PFSK-1 (cell line): ENCODE measurements around the gene KCNK3.

ENCODE experiments used
- FOXP2 ChIP-seq: optimal IDR thresholded peaks from 2 replicates; pipeline ENCODE3; 2011; ENCODE audit warnings: borderline replicate concordance, control low read depth, inconsistent platforms; ENCODE audit not compliant: insufficient read depth; ENCODE audit errors: extremely low read length, extremely low read depth
- POLR2AphosphoS5 ChIP-seq: IDR thresholded peaks from 2 replicates; pipeline ENCODE4 v1.6.1; 2012; ENCODE audit warnings: low read depth, mild to moderate bottlenecking, control low read depth, low read length, moderate library complexity
- TAF1 ChIP-seq: IDR thresholded peaks from 2 replicates; pipeline ENCODE4 v1.6.1; 2012; ENCODE audit warnings: low read length, control low read depth, borderline replicate concordance; ENCODE audit not compliant: insufficient read depth
- TF ChIP-seq, protein P1 (sequence below), 2 experiments: IDR thresholded peaks; 2 replicates each; pipeline versions ENCODE4 v1.6.1 to v1.8.0; 2011 to 2012; ENCODE audit warnings: low read depth in 2 of 2, low read length in 2 of 2, control low read depth in 1 of 2, inconsistent platforms in 1 of 2, mild to moderate bottlenecking in 1 of 2, moderate library complexity in 1 of 2; ENCODE audit not compliant: insufficient read depth in 1 of 2

DNA sequence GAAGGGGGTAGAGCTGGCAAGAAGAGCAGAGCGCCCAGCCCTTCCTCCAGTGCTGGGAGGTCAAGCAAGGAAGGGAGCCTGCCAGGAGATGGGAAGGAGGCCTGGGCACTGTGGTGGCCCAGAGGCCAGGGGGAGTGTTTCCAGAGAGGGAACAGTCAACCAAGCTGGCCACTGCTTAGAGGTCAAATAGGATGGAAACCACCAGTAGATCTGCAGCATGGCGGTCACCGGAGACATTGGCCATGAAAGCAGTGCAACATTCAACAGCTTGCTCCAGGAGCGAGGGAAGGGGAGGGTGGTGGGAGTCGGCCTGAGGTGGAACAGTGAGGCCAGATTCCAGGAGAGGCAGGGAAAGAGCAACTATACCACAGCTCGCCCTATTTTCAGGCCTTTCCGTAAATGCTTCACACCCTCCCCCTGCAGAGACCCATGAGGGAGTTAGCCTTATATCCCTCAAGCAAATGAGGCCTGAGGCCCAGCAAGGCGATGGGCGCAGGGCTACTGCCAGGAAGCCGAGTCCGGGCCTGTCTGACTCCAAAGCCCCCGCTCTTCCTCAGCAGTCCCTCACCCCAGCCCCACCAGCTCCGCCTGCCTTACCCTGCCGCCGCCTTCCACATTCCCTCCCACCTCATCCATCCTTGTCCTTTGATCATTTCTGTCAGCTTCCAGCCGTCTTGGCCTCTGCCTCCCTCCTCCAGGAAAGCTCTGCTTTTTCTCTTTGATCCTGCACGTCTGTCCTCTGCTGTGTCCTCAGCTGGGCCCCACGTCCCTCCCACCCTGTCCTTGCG lies 17.0 kb downstream of the KCNK3 start:
- TF ChIP-seq POLR2AphosphoS5 (no peak), TAF1 (no peak), FOXP2 (no peak)
- TF ChIP-seq, protein P1, sequence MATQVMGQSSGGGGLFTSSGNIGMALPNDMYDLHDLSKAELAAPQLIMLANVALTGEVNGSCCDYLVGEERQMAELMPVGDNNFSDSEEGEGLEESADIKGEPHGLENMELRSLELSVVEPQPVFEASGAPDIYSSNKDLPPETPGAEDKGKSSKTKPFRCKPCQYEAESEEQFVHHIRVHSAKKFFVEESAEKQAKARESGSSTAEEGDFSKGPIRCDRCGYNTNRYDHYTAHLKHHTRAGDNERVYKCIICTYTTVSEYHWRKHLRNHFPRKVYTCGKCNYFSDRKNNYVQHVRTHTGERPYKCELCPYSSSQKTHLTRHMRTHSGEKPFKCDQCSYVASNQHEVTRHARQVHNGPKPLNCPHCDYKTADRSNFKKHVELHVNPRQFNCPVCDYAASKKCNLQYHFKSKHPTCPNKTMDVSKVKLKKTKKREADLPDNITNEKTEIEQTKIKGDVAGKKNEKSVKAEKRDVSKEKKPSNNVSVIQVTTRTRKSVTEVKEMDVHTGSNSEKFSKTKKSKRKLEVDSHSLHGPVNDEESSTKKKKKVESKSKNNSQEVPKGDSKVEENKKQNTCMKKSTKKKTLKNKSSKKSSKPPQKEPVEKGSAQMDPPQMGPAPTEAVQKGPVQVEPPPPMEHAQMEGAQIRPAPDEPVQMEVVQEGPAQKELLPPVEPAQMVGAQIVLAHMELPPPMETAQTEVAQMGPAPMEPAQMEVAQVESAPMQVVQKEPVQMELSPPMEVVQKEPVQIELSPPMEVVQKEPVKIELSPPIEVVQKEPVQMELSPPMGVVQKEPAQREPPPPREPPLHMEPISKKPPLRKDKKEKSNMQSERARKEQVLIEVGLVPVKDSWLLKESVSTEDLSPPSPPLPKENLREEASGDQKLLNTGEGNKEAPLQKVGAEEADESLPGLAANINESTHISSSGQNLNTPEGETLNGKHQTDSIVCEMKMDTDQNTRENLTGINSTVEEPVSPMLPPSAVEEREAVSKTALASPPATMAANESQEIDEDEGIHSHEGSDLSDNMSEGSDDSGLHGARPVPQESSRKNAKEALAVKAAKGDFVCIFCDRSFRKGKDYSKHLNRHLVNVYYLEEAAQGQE (IDR thresholded peaks at IDR 0.05; ENCODE audit: insufficient read depth in 1 of 2, low read depth in 2 of 2, low read length in 2 of 2), result no peak
